HL-60/S4 (cell line): ENCODE measurements around the gene IDH3A.

Experiments
- in situ Hi-C: fragments of 300-500 bp; cut with MboI; formaldehyde crosslinking; loops from 2 replicates; pipeline ENCODE4 v1.14.3; 2022; ENCODE audit warnings: low sequenced_read_pairs

IDH3A gene

GRCh38 chr15:78213425-78213750 lies 64.2 kb downstream of the IDH3A start:
- in situ Hi-C loops: no loop called here

DNA sequence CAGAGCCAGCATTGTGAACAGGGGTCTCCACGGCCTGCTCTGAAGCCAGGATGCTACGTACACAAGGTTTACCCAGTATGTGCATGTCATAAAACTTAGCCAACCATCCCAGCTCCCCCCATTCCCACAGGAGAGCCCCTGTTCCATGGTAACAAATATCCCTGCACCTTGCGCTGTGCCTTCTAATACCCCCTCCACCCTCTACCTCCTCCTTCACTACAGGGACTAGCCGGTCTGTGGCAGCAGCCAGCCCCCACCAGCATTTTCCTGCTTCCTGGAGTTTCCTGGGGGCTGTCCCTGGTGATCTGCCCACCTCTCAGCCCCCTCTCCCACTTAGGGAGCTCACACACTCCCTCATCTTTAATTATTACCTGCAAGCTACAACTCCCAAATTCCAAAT lies 64.8 kb downstream of the IDH3A start:
- in situ Hi-C loops: no loop called here

DNA sequence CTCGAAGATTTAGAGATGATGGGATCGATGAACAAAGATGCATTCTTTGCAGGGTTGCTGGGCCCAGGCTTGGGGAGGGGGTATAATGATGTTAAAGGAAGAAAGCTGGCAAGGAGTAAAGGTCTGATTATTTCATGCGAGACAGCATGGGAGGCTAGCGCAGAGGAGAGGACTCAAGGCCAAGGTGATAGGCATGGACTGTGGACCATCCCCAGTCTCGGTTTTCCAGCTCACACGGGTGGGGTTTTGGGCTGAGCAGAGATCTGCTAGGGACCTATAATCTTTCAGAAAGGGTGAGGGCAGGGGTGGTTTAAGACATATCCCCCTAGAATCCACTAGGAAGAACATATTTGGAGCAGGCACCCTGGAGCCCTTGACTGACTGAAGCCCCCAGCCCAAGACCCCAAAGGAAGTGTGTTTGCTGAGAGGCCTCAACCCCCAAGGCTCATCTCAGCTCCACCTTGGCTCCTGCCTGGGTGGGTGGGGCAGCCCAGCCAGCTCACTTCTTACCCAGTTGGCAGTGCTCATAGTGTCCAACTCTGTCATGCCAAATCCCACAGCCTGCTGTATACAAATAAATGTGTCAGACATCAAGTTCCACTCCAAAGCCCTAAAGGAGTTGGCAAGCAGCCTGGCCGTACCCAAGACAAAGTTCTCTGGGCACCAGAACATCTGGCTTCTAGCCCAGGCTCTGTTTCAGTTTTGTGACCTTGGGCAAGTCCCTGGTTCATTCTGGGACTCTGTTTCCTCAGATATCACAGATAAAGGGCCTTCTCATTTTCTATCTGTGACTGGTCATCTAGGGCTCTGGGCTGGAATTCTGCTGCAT lies 67.3 kb downstream of the IDH3A start:
- in situ Hi-C loops: no loop called here

DNA sequence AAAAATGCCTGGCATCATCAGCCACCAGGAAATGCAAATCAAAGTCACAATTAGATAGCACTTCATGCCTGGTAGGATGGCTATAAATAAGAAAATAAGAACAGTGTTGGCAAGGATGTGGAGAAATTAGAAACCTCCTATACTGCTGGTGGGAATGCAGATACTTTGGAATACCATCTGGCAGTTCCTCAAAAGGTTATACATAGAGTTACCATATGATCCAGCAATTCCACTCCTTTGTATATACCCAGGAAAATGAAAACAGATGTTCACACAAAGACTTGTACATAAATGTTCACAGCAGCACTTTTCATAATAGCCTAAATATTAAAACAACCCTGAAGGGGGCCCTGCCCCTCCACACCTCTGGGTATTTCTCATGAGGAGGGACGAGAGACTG lies 71.6 kb downstream of the IDH3A start:
- in situ Hi-C loops: no loop called here
